ENCODE results near the gene TRIM6. TPM values are rescaled to one million over a fixed set of nuclear protein-coding genes. Genes with fewer than 3 reads are reported as not detected.

Gene TRIM6
- polyA plus RNA-seq, 2 of the 4 experiments (the other 2 are of a cell fraction), result 22.6 to 52.8 TPM

GRCh38 chr11:5626196-5626595 lies 29.8 kb downstream of the TRIM6 start:
- Histone ChIP-seq H3K4me2 (peak overlapping the region; percentile 81), H3K27ac (peak overlapping the region; percentile 17 to 83; a peak in 2 of 6 replicates), H3K9me3 (no peaks in the 10 kb centered on the region), H3K4me1 (peaks cover 38% of the 10 kb centered on the region), H3K4me3 (no peak overlapping the region)
- ATAC-seq (no peak), FAIRE-seq (no peak), DNase-seq (ENCODE audit: low read depth in 1 of 2, low spot score in 1 of 2) (no peak)
- ChIA-PET POLR2A (no interaction called here), CTCF (no interaction called here)
- WGBS (ENCODE audit: missing lambda C conversion rate), result 55% methylated on average over 5 of the region's 5 CpGs
- TF ChIP-seq HDAC2 (IDR thresholded peaks at IDR 0.05) (no peak), FOSL2 (IDR thresholded peaks at IDR 0.05) (no peak), FOSL2 (CRISPR knock-in tag; IDR thresholded peaks at IDR 0.05) (0 out of 2 replicates have a peak, but pooled peaks have one; percentile 31)

DNA sequence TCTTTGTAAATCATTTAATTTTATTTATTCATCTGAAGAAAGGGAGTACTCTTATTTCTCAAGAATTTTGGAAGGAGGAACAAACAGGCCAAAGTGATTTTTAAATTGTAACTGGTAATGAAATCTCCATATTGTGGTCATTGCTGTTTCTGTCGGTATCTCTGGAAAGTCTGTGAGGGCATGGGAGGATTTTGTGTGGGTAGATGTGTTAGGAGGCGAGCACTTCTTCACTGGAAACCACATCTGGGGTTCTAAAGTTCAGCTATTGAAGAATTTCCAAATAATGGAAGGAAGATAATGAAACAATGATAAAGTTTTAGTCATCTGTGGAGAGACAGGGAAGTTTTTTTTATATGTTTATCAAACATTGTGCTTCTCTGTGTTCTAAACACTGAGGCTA lies 35.0 kb downstream of the TRIM6 start:
- Histone ChIP-seq H3K4me1 (peaks cover under 1% of the 10 kb centered on the region; the same call in 1 of the 3 replicates), H3K4me3 (no peak overlapping the region), H3K4me2 (no peak overlapping the region), H3K9me3 (no peaks in the 10 kb centered on the region), H3K27ac (no peak overlapping the region)
- whole genome bisulfite sequencing (ENCODE audit: missing lambda C conversion rate), result 96% methylated on average over 2 of the region's 2 CpGs
- no peak for TF ChIP-seq CHD2 (IDR thresholded peaks at IDR 0.05; ENCODE audit: low read length, partially characterized antibody)
- TF ChIP-seq, protein P1, sequence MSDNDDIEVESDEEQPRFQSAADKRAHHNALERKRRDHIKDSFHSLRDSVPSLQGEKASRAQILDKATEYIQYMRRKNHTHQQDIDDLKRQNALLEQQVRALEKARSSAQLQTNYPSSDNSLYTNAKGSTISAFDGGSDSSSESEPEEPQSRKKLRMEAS (IDR thresholded peaks at IDR 0.05), result no peak
- TF ChIP-seq MYC (IDR thresholded peaks at IDR 0.05; ENCODE audit: borderline replicate concordance, low read length), result no peak
- no peak for TF ChIP-seq JUNB (IDR thresholded peaks at IDR 0.05)
- TF ChIP-seq POLR2A (IDR thresholded peaks at IDR 0.05; ENCODE audit: low read length), result no peak
- TF ChIP-seq EP300 (IDR thresholded peaks at IDR 0.05), result no peak
- TF ChIP-seq HMGXB4 (CRISPR knock-in tag; IDR thresholded peaks at IDR 0.05; ENCODE audit: borderline replicate concordance), result no peak
- TF ChIP-seq HEYL (CRISPR knock-in tag; IDR thresholded peaks at IDR 0.05), result no peak
- TF ChIP-seq TP53 (CRISPR knock-in tag; IDR thresholded peaks at IDR 0.05), result no peak
- no peak for TF ChIP-seq RCOR1 (IDR thresholded peaks at IDR 0.05; ENCODE audit: low read depth, low read length)
- no peak for TF ChIP-seq RFX5 (IDR thresholded peaks at IDR 0.05)
- no peak for TF ChIP-seq MAZ (IDR thresholded peaks at IDR 0.05; ENCODE audit: borderline replicate concordance, low read depth, low read length)
- no peak for TF ChIP-seq RNF2 (IDR thresholded peaks at IDR 0.05; ENCODE audit: borderline replicate concordance, low read depth)
- no peak for TF ChIP-seq JUN (IDR thresholded peaks at IDR 0.05)
- TF ChIP-seq HDAC2 (IDR thresholded peaks at IDR 0.05), result no peak
- ChIA-PET CTCF (no interaction called here), POLR2A (no interaction called here)
- ATAC-seq (no peak), DNase-seq (ENCODE audit: low read depth in 1 of 2, low spot score in 1 of 2) (no peak), FAIRE-seq (no peak)

DNA sequence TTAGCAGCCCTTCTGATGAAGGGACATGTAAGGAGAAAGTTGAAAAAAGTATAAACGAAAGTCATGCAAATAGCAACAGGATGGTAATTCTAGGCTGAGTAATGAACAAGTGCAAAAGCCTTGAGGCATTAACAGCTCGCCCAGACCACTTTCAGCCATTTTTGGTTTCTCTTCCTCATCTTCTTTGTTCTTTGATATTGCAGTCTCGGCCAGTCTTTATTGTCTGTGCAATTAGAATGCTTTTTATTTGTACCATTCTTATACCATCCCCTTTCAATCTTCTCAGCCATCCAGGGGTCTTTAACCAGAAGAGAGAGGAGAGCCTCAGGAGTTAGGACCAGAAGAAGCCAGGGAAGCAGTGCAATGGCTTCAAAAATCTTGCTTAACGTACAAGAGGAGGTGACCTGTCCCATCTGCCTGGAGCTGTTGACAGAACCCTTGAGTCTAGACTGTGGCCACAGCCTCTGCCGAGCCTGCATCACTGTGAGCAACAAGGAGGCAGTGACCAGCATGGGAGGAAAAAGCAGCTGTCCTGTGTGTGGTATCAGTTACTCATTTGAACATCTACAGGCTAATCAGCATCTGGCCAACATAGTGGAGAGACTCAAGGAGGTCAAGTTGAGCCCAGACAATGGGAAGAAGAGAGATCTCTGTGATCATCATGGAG lies 35.7 kb downstream of the TRIM6 start:
- no peak overlapping the region for H3K27ac ChIP-seq
- FAIRE-seq, result no peak
- WGBS (ENCODE audit: missing lambda C conversion rate), result 72% methylated on average over 5 of the region's 5 CpGs
- ChIA-PET CTCF (interaction anchor here (1.6 kb wide), 1 partner anchor 14 kb away, joined by 4 read pairs; no protein-coding TSS in a partner anchor), POLR2A (no interaction called here)
- ATAC-seq, result no peak
- H3K4me1 ChIP-seq, result no peaks in the 10 kb centered on the region
- no peak overlapping the region for H3K4me2 ChIP-seq
- H3K9me3 ChIP-seq, result no peaks in the 10 kb centered on the region
- no peak for TF ChIP-seq RARB (CRISPR knock-in tag; IDR thresholded peaks at IDR 0.05)
- no peak for TF ChIP-seq JUNB (IDR thresholded peaks at IDR 0.05)
- no peak for TF ChIP-seq HOXB13 (CRISPR knock-in tag; IDR thresholded peaks at IDR 0.05; ENCODE audit: low read depth)
- TF ChIP-seq POLR2AphosphoS2 (conservative IDR thresholded peaks at IDR 0.05; ENCODE audit: low read length), result no peak
- no peak for TF ChIP-seq TFCP2L1 (CRISPR knock-in tag; IDR thresholded peaks at IDR 0.05)
- no peak for TF ChIP-seq EHF (CRISPR knock-in tag; IDR thresholded peaks at IDR 0.05)
- no peak for TF ChIP-seq KDM1A (IDR thresholded peaks at IDR 0.05; ENCODE audit: low read depth)
- TF ChIP-seq HEYL (CRISPR knock-in tag; IDR thresholded peaks at IDR 0.05), result no peak
- TF ChIP-seq HDAC2 (IDR thresholded peaks at IDR 0.05), result no peak
- TF ChIP-seq MAZ (IDR thresholded peaks at IDR 0.05; ENCODE audit: borderline replicate concordance, low read depth, low read length), result no peak
- TF ChIP-seq SREBF2 (IDR thresholded peaks at IDR 0.05), result no peak
- TF ChIP-seq FOSB (CRISPR knock-in tag; IDR thresholded peaks at IDR 0.05), result no peak
- no peak for TF ChIP-seq BHLHE40 (IDR thresholded peaks at IDR 0.05; ENCODE audit: low read depth, low read length)
- no peak for TF ChIP-seq POLR2A (IDR thresholded peaks at IDR 0.05; ENCODE audit: low read length)
- TF ChIP-seq CEBPB (IDR thresholded peaks at IDR 0.05), result no peak
- H3K4me3 ChIP-seq, result no peak overlapping the region
- DNase-seq (ENCODE audit: low read depth in 1 of 2, low spot score in 1 of 2), result no peak
